NCI-H146 (cell line): ENCODE results near the gene SMARCA4.
"Not testable (repeated sequence)": the region's sequence is repeated elsewhere in the genome, so short reads cannot be mapped to it uniquely, and the experiment has no call there.

ENCODE experiments used
- DNase-seq: peaks from one replicate; lab custom pipeline; 2025; lab: John Stamatoyannopoulos, UW

Gene SMARCA4

DNA sequence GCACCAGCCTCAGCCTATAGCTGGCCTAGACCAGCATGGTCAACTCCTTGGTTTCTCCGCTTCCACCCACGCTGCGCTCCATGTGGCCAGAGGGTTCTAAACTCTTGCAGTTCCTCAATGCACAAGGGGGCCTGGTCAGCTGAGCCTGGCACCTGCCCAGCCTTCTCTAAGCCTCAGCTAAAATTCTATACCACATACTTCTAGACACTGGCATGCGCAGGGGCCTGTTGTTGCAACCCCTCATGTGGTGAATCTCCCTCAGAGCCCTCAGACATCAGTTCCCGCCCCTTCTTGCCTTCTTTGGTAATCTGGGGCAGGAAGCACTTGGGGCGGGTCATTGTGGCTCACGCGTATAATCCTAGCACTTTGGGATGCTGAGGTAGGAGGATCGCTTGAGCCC lies 108.7 kb downstream of the SMARCA4 start:
- no peak for DNase-seq

DNA sequence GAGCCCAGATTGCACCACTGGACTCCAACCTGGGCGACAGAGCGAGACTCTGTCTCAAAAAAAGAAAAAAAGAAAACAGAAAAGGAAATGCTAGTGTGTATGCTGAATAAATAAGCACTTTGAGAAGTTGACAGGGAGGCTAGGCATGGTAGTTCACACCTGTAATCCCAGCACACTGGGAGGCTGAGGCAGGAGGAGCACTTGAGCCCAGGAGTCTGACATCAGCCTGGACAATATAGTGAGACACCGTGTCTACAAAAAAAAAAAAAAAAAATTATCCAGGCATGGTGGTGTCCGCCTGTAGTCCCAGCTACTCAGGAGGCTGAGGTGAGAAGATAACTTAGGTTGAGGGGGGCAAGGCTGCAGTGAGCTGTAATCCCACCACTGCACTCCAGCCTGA lies 109.3 kb downstream of the SMARCA4 start:
- DNase-seq, result no peak

DNA sequence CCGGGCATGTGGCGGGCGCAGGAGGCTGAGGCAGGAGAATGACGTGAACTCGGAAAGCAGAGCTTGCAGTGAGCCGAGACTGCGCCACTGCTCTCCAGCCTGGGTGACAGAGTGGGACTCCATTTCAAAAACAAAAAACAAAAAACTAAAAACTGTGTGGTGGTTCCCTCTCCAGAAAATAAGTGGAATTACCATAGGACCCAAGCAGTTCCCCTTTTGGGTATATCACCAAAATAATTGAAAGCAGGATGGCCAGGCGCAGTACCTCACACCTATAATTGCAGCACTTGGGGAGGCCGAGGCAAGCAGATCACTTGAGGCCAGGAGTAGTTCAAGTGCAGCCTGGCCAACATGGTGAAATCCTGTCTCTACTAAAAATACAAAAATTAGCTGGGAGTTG lies 112.7 kb downstream of the SMARCA4 start:
- DNase-seq, result no peak

DNA sequence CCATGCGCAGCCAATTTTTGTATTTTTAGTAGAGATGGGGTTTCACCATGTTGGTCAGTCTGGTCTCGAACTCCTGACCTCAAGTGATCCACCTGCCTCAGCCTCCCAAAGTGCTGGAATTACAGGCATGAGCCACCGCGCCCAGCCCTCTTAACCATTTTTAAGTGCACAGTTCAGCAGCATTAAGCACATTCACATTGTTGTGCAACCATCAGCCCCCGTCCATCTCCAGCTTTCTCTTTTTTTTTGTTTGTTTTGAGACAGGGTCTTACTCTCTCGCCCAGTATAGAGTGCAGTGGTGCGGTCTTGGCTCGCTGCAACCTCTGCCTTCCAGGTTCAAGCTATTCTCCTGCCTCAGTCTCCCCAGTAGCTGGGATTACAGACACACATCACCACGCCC lies 116.0 kb downstream of the SMARCA4 start:
- not testable (repeated sequence) for DNase-seq

DNA sequence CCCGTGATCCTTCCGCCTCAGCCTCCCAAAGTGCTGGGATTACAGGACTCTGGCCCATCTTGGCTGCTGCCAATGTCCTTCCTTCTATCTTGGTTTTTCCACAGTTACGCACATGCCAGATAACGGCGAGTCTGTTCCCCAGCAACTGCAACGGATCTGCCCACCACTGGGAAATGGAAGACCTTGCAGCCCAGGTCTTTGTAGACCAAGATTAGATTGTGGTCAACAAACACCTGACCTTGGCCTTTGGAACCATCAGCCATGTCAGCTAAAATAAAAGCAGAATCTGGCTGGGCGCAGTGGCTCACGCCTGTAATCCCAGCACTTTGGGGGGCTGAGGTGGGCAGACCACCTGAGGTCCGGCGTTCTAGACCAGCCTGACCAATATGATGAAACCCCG lies 118.1 kb downstream of the SMARCA4 start:
- no peak for DNase-seq

DNA sequence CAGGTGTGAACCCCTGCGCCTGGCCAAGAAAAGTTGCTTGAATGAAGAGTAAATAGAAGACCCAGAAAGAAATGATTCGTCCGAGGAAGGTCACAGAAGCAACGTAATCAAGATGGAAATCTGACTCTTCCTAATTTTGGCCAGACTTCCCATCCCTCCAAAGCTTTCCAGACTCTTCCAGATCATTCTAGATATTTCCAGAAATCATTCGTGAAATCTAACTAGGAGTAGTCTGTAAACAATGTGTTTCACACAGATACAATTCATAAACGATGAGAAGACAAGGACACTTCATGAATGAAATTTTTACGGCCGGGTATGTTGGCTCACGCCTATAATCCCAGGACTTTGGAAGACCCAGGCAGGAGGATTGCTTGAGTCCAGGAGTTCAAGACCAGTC lies 119.2 kb downstream of the SMARCA4 start:
- no peak for DNase-seq

DNA sequence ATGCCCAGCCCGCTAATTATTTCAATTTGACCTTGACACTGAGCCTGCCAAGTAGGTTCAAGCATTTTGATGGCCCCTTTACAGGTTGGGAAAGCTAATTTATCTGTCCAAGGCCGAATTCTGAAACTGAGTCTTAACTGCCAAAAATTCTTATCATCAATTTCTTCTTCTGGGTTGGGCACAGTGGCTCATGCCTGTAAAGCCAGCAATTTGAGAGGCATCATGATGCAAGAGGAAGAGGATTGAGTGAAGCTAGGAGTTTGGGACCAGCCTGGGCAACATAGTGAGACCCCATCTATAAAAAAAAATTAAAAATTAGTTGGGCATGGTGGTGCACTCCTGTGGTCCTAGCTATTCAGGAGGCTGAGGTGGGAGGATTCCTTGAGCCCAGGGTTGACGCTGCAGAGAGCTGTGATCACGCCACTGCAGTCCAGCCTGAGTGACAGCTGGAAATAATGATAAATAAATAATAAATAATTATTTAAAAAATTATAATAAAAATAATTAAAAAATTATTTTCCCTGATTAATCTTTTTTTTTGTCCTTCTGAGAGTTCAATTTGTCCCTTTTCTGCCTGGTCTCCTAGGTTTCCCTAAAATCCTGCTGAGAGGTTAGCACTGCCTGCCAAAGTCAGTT lies 127.2 kb downstream of the SMARCA4 start:
- no peak for DNase-seq

DNA sequence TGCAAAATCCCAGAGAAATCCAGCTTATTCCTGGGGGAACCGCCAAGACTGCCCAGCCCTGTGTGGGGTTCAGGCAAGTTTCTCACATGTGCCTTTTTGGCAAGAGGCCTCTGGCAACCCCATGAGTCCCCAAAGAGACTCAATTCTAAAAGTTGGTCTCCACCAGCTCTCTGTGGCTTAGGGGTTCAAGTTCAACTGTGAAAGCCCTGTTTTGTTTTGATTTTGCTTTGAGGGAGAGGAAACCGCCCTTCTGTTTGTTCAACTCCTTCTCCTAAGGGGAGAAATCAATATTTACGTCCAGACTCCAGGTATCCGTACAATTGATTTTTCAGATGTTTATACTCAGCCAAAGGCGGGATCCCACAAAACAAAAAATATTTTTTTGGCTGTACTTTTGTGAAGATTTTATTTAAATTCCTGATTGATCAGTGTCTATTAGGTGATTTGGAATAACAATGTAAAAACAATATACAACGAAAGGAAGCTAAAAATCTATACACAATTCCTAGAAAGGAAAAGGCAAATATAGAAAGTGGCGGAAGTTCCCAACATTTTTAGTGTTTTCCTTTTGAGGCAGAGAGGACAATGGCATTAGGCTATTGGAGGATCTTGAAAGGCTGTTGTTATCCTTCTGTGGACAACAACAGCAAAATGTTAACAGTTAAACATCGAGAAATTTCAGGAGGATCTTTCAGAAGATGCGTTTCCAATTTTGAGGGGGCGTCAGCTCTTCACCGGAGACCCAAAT lies 127.8 kb downstream of the SMARCA4 start:
- peak; percentile 66 for DNase-seq

DNA sequence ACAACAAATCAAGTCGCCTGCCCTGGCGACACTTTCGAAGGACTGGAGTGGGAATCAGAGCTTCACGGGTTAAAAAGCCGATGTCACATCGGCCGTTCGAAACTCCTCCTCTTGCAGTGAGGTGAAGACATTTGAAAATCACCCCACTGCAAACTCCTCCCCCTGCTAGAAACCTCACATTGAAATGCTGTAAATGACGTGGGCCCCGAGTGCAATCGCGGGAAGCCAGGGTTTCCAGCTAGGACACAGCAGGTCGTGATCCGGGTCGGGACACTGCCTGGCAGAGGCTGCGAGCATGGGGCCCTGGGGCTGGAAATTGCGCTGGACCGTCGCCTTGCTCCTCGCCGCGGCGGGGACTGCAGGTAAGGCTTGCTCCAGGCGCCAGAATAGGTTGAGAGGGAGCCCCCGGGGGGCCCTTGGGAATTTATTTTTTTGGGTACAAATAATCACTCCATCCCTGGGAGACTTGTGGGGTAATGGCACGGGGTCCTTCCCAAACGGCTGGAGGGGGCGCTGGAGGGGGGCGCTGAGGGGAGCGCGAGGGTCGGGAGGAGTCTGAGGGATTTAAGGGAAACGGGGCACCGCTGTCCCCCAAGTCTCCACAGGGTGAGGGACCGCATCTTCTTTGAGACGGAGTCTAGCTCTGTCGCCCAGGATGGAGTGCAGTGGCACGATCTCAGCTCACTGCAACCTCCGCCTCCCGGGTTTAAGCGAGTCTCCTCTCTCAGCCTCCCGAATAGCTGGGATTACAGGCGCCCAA lies 128.6 kb downstream of the SMARCA4 start, which contains the start of gene LDLR:
Gene LDLR, plus strand, starts transcription at position 210 of the 760 bp plus-strand sequence. Its CDS starts 86 bp downstream, at position 296.
- peak; percentile 94 for DNase-seq

DNA sequence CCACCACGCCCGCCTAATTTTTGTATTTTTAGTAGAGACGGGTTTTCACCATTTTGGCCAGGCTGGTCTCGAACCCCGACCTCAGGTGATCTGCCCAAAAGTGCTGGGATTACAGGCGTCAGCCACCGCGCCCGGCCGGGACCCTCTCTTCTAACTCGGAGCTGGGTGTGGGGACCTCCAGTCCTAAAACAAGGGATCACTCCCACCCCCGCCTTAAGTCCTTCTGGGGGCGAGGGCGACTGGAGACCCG lies 129.1 kb downstream of the SMARCA4 start:
- not testable (repeated sequence) for DNase-seq

DNA sequence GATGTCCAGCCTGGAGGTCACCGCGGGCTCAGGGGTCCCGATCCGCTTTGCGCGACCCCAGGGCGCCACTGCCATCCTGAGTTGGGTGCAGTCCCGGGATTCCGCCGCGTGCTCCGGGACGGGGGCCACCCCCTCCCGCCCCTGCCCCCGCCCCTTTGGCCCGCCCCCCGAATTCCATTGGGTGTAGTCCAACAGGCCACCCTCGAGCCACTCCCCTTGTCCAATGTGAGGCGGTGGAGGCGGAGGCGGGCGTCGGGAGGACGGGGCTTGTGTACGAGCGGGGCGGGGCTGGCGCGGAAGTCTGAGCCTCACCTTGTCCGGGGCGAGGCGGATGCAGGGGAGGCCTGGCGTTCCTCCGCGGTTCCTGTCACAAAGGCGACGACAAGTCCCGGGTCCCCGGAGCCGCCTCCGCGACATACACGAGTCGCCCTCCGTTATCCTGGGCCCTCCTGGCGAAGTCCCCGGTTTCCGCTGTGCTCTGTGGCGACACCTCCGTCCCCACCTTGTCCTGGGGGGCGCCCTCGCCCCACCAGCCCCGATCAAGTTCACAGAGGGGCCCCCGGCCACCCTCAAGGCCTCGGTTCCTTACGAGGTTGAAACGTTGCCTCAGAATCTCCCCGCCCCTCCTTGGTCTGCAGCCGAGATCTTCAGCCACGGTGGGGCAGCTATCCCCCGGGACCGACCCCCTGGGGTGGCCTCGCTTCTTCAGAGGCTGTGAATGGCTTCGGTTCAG lies 129.6 kb downstream of the SMARCA4 start:
- peak; percentile 99 for DNase-seq

DNA sequence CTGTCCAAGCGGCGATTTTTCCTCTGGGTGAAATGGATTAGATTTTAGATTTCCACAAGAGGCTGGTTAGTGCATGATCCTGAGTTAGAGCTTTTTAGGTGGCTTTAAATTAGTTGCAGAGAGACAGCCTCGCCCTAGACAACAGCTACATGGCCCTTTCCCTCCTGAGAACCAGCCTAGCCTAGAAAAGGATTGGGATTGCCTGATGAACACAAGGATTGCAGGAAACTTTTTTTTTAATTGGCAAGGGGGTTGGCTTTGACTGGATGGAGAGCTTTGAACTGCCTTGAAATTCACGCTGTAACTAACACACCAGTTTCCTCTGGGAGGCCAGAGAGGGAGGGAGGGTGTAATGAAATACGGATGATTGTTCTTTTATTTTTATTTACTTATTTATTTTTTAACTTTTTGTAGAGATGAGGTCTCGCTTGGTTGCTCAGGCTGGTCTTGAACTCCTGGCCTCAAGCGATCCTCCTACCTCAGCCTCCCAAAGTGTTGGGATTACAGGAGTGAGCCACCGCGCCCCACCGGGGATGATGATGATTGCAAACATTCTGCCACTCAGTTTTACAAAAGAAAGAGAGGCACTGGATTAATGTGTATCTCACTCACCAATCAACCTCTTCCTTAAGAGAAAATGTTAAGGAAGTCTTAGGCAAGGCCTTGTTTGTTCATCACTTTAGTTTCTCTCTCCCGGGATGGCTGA lies 130.3 kb downstream of the SMARCA4 start:
- no peak for DNase-seq

DNA sequence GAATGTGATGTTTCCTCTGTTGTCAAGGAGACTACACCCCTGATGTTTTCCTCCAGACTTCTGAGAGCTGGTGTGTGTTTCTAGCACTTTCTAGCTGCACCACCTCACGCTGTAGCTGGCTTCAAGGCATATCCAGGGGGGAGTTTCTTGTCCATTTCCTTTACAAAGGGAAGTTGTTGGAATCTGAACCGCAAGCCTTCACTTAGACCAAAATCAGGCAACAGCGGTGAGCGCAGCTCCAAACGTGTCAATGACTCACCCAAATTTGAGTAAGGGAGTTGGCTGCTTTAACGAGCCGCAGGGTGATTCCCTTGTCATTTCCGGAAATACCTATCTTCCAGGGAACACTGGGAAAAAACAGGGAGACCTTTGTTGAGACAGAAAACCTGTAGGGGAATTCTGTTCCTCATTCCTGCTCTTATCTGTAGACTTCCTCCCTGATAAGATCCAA lies 130.9 kb downstream of the SMARCA4 start:
- no peak for DNase-seq

DNA sequence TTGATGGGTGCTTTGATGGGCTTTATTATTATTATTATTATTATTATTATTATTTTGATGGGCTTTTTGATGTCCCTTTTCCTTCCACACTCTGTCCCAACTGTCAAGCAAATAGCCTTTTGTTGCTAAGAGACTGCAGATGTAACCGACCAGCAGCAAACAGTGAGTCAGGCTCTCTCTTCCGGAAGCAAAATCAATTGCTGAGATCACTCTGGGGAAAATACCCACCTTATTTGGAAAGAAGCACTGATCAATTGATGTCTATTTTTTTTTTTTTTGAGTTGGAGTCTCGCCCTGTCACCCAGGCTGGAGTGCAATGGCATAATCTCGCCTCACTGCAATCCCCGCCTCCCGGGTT lies 131.3 kb downstream of the SMARCA4 start:
- no peak for DNase-seq

DNA sequence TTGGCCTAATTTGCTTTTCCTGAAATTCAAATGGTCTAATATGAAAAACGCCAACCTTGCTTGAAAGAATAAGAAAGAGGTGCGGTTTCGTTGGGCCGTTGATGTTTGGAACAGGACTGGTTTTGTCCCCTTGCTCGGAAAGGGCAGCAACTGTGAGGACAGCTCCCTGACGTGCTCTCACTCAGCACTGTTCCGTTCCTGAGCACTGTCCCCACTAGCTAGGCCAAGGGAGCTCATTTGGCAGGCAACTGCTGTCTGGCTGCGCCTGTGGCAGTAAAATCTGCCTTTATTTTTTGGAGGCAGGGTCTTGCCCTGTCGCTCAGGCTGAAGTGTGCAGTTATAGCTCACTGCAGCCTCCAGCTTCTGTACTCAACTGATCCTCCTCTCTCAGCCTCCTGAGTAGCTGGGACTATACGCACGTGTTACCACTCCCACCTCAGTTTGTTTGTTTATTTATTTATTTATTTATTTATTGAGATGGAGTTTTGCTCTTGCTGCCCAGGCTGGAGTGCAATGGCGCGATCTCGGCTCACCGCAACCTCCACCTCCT lies 132.9 kb downstream of the SMARCA4 start:
- DNase-seq, result no peak

DNA sequence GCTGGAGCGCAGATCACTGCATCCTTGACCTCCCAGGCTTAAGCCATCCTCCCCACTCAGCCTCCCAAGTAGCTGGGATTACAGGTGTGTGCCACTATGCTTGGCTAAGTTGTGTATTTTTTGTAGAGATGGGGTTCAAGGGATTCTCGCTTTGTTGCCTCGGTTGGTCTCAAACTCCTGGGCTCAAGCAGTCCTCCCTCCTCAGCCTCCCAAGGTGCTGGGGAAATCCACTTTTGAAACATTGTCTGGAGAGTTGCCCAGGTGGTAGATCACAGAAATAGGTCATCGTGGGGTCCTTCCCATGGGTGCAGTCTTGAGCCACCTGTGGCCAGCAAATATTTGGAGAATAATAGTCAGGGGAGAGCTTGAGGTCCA lies 133.7 kb downstream of the SMARCA4 start:
- no peak for DNase-seq

DNA sequence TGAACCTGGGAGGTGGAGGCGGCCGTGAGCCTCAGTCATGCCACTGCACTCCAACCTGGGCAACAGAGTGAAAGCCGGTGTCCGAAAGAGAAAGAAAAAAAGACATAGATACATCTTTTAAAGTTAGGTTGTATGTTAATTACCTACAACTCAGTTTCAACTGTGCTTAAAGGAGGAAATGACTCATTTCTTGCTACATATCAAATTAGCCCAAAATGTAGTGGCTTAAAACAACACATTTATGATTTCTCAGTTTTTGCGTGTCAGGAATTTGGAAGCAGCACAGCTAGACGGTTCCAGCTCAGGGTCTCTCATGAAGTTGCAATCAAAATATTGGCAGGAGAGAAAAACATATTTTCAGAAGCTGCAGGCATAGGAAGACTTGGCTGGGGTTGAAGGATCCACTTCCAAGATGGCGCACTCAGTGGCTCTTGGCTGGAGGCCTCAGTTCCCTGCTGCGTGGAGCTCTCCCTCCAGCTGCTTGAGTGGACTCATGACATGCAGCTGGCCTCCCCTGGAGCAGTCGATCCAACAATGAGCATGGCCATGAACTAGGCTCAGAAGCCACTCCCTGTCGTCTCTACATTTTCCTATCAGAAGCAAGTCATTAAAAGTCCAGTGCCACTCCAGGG lies 135.5 kb downstream of the SMARCA4 start:
- no peak for DNase-seq

DNA sequence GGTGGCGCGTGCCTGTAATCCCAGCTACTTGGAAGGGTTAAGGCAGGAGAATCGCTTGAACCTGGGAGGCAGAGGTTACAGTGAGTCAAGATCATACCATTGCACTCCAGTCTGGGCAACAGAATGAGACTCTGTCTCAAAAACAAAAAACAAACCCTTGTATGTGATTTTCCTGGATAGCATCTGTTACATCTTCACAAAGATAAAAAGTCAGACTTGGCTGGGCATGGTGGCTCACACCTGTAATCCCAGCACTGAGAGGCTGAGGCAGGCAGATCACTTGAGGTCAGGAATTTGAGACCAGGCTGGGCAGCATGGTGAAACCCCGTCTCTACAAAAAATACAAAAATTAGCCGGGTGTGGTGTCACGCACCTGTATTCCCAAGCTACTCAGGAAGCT lies 136.5 kb downstream of the SMARCA4 start:
- DNase-seq, result not testable (repeated sequence)

DNA sequence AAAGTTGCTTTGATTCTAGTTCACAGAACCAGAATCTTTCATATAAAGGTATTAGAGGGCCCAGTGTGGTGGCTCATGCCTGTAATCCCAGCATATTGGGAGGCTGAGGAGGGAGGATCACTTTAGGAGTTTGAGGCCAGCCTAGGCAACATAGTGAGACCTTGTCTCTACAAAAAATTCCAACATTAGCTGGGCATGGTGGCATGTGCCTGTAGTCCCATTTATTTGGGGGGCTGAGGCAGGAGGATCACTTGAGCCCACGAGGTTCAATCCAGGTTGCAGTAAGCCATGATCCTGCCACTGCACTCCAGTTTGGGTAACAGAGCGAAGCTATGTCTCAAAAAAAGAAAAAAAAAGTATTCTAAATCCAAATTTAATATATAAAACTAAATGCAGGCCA lies 137.5 kb downstream of the SMARCA4 start:
- DNase-seq, result no peak

DNA sequence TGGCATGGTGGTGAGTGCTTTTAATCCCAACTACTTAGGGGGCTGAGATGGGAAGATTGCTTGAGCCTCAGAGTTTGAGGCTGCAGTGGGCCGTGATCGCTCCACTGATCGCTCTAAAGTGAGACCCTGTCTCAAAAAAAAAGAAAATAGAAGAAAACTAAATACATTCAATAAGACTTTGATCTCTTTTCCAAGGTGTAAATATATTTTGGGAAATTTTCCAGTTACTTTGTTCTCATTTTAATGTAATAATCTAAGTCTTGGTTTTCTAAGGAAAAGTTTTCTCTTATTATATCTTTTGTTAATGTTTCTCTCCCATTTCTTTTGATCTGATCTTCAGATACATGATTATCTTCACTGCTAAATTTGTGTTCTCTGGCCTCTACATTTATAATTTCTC lies 138.0 kb downstream of the SMARCA4 start:
- no peak for DNase-seq

DNA sequence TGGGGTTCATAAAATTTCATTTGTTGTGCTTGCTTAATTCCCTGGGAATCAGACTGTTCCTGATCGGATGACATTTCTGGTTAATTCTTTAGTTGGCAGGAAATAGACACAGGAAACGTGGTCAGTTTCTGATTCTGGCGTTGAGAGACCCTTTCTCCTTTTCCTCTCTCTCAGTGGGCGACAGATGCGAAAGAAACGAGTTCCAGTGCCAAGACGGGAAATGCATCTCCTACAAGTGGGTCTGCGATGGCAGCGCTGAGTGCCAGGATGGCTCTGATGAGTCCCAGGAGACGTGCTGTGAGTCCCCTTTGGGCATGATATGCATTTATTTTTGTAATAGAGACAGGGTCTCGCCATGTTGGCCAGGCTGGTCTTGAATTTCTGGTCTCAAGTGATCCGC lies 139.2 kb downstream of the SMARCA4 start:
- DNase-seq, result no peak
